ENCODE results near the gene GBX1.

GBX1 gene

GRCh38 chr7:151137791-151138152, 29.7 kb downstream of the GBX1 start:
- TF ChIP-seq CTCF (IDR thresholded peaks at IDR 0.05; ENCODE audit: extremely low read depth, insufficient read depth, missing control alignments) = no peak
- peak; percentile 26 for DNase-seq (ENCODE audit: low spot score)
- in situ Hi-C loops (cut with MboI; ENCODE audit: low pct_unique_long_range_greater_than_20kb, low sequenced_read_pairs, unreplicated experiment) = no loop called here

- in situ Hi-C loops (cut with MboI; ENCODE audit: low pct_unique_long_range_greater_than_20kb, low sequenced_read_pairs, unreplicated experiment) = no loop called here
- no peak for TF ChIP-seq CTCF (IDR thresholded peaks at IDR 0.05; ENCODE audit: extremely low read depth, insufficient read depth, missing control alignments)
- DNase-seq (ENCODE audit: low spot score) = no peak
These were observed 30.3 kb downstream of the GBX1 start for GRCh38 chr7:151137076-151137675.

GRCh38 chr7:151135866-151136843, 31.3 kb downstream of the GBX1 start:
- DNase-seq (ENCODE audit: low spot score) = peak; percentile 35
- no peak for TF ChIP-seq CTCF (IDR thresholded peaks at IDR 0.05; ENCODE audit: extremely low read depth, insufficient read depth, missing control alignments)
- in situ Hi-C loops (cut with MboI; ENCODE audit: low pct_unique_long_range_greater_than_20kb, low sequenced_read_pairs, unreplicated experiment) = no loop called here

- TF ChIP-seq CTCF (IDR thresholded peaks at IDR 0.05; ENCODE audit: extremely low read depth, insufficient read depth, missing control alignments) = no peak
- DNase-seq (ENCODE audit: low spot score) = no peak
- in situ Hi-C loops (cut with MboI; ENCODE audit: low pct_unique_long_range_greater_than_20kb, low sequenced_read_pairs, unreplicated experiment) = no loop called here
These were observed 32.0 kb downstream of the GBX1 start for GRCh38 chr7:151135525-151135845.

- TF ChIP-seq CTCF (IDR thresholded peaks at IDR 0.05; ENCODE audit: extremely low read depth, insufficient read depth, missing control alignments) = no peak
These were observed 32.6 kb downstream of the GBX1 start for GRCh38 chr7:151134743-151135524.

GRCh38 chr7:151133986-151134742, 33.3 kb downstream of the GBX1 start:
- no peak for TF ChIP-seq CTCF (IDR thresholded peaks at IDR 0.05; ENCODE audit: extremely low read depth, insufficient read depth, missing control alignments)
- in situ Hi-C loops (cut with MboI; ENCODE audit: low pct_unique_long_range_greater_than_20kb, low sequenced_read_pairs, unreplicated experiment) = no loop called here
- DNase-seq (ENCODE audit: low spot score) = no peak

More at GRCh38 chr7:151134743-151135524, 32.6 kb downstream of the GBX1 start:
- in situ Hi-C loops (cut with MboI; ENCODE audit: low pct_unique_long_range_greater_than_20kb, low sequenced_read_pairs, unreplicated experiment) = no loop called here
- no peak for DNase-seq (ENCODE audit: low spot score)

Measured in GM13977 (cell line).